ENCODE results near the gene RAC3.

GRCh38 chr17:81993729-81994592, 37.5 kb upstream of the RAC3 start:
- TF ChIP-seq CTCF (IDR thresholded peaks at IDR 0.05) (no peak), POLR2A (IDR thresholded peaks at IDR 0.05) (no peak)
